PFSK-1 (cell line): Measurements from ENCODE around the gene EIF4E.

Experiments used
- FOXP2 ChIP-seq: optimal IDR thresholded peaks from 2 replicates; pipeline ENCODE3; 2011; ENCODE audit warnings: borderline replicate concordance, control low read depth, inconsistent platforms; ENCODE audit not compliant: insufficient read depth; ENCODE audit errors: extremely low read length, extremely low read depth
- POLR2AphosphoS5 ChIP-seq: IDR thresholded peaks from 2 replicates; pipeline ENCODE4 v1.6.1; 2012; ENCODE audit warnings: low read depth, mild to moderate bottlenecking, control low read depth, low read length, moderate library complexity
- SIN3A ChIP-seq: IDR thresholded peaks from 2 replicates; pipeline ENCODE4 v1.6.1; 2012; ENCODE audit warnings: mild to moderate bottlenecking, low read length, moderate library complexity, borderline replicate concordance; ENCODE audit not compliant: insufficient read depth
- TAF1 ChIP-seq: IDR thresholded peaks from 2 replicates; pipeline ENCODE4 v1.6.1; 2012; ENCODE audit warnings: low read length, control low read depth, borderline replicate concordance; ENCODE audit not compliant: insufficient read depth
- TF ChIP-seq, protein P1 (sequence below), 2 experiments: IDR thresholded peaks; 2 replicates each; pipeline versions ENCODE4 v1.6.1 to v1.8.0; 2011 to 2012; ENCODE audit warnings: low read depth in 2 of 2, low read length in 2 of 2, control low read depth in 1 of 2, inconsistent platforms in 1 of 2, mild to moderate bottlenecking in 1 of 2, moderate library complexity in 1 of 2; ENCODE audit not compliant: insufficient read depth in 1 of 2

DNA sequence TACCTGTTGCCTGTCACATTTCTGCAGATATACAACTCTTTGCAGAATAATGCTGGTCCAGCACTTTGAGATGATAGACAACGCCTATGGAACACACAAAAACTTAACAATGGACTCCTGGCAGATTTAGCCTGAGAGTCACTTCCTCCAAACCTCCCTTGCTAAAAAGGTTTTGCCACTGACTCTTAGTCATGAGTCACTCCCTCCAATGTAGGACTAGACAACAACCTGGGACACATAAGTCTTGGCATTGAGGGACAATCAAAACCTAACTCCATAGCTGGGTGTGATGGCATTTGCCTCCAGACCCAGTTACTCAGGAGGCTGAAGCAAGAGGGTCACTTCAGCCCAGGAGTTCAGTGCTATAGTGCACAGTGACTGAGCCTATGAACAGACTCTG, 22.0 kb upstream of the EIF4E start:
- TF ChIP-seq, protein P1, sequence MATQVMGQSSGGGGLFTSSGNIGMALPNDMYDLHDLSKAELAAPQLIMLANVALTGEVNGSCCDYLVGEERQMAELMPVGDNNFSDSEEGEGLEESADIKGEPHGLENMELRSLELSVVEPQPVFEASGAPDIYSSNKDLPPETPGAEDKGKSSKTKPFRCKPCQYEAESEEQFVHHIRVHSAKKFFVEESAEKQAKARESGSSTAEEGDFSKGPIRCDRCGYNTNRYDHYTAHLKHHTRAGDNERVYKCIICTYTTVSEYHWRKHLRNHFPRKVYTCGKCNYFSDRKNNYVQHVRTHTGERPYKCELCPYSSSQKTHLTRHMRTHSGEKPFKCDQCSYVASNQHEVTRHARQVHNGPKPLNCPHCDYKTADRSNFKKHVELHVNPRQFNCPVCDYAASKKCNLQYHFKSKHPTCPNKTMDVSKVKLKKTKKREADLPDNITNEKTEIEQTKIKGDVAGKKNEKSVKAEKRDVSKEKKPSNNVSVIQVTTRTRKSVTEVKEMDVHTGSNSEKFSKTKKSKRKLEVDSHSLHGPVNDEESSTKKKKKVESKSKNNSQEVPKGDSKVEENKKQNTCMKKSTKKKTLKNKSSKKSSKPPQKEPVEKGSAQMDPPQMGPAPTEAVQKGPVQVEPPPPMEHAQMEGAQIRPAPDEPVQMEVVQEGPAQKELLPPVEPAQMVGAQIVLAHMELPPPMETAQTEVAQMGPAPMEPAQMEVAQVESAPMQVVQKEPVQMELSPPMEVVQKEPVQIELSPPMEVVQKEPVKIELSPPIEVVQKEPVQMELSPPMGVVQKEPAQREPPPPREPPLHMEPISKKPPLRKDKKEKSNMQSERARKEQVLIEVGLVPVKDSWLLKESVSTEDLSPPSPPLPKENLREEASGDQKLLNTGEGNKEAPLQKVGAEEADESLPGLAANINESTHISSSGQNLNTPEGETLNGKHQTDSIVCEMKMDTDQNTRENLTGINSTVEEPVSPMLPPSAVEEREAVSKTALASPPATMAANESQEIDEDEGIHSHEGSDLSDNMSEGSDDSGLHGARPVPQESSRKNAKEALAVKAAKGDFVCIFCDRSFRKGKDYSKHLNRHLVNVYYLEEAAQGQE (IDR thresholded peaks at IDR 0.05; ENCODE audit: insufficient read depth in 1 of 2, low read depth in 2 of 2, low read length in 2 of 2): no peak
- no peak for TF ChIP-seq POLR2AphosphoS5
- no peak for TF ChIP-seq SIN3A
- TF ChIP-seq TAF1: no peak
- no peak for TF ChIP-seq FOXP2
